K562 (cell line): ENCODE data around the gene TBCCD1. TPM values are rescaled to one million over a fixed set of nuclear protein-coding genes. Genes with fewer than 3 reads are reported as not detected.
A peak's percentile ranks its signal among the peaks of the same experiment; 100 is the strongest.

ENCODE experiments used
- CBFA2T3 ChIP-seq: fragments of 450-650 bp; IDR thresholded peaks from 2 replicates; pipeline ENCODE4 v1.6.1; 2017
- CEBPZ ChIP-seq: fragments of 150-350 bp; IDR thresholded peaks from 2 replicates; pipeline ENCODE4 v1.6.1; 2014; ENCODE audit warnings: low read depth, mild to moderate bottlenecking, low read length, borderline replicate concordance
- DLX4 ChIP-seq: fragments of 250-450 bp; sonication (Bioruptor Pico); IDR thresholded peaks from 2 replicates; pipeline ENCODE4 v1.6.1; 2021; ENCODE audit warnings: mild to moderate bottlenecking
- ETV1 ChIP-seq: fragments of 450-650 bp; conservative IDR thresholded peaks from 2 replicates; pipeline ENCODE4 v1.6.1; 2016; ENCODE audit warnings: missing genetic modification characterization, control low read depth, low read depth, missing compliant biosample characterization
- FOXK2 ChIP-seq, 2 experiments: fragments of 450-650 bp; IDR thresholded peaks in 1 of 2; conservative IDR thresholded peaks in 1 of 2; 2 replicates each; pipeline ENCODE4 v1.6.1; 2016; ENCODE audit warnings: low read depth in 2 of 2, mild to moderate bottlenecking in 1 of 2
- HNRNPUL1 ChIP-seq: fragments of 200-400 bp; formaldehyde crosslinking; IDR thresholded peaks from 2 replicates; pipeline ENCODE4 v1.6.1; 2017; ENCODE audit warnings: low read length
- LEF1 ChIP-seq: fragments of 450-650 bp; IDR thresholded peaks from 2 replicates; pipeline ENCODE4 v1.6.1; 2016; ENCODE audit warnings: mild to moderate bottlenecking
- NFXL1 ChIP-seq: fragments of 450-650 bp; formaldehyde crosslinking; IDR thresholded peaks from 2 replicates; pipeline ENCODE4 v1.4.0; 2021; ENCODE audit warnings: mild to moderate bottlenecking
- POLR3A ChIP-seq: IDR thresholded peaks from 2 replicates; pipeline ENCODE4 v1.6.1; 2011; ENCODE audit warnings: borderline replicate concordance, mild to moderate bottlenecking, moderate library complexity; ENCODE audit not compliant: insufficient read length, insufficient read depth; ENCODE audit errors: extremely low read depth
- ZNF12 ChIP-seq: sonication (generic); formaldehyde crosslinking; IDR thresholded peaks from 2 replicates; pipeline ENCODE4 v1.4.0; 2020; ENCODE audit warnings: mild to moderate bottlenecking, missing genetic modification reagents
- ZNF23 ChIP-seq: fragments of 250-450 bp; sonication (Bioruptor Pico); IDR thresholded peaks from 2 replicates; pipeline ENCODE4 v1.4.0; 2020; ENCODE audit warnings: mild to moderate bottlenecking
- polyA plus RNA-seq, 8 experiments: library from polyadenylated mRNA; depleted of rRNA in 4 of 8; stranded (reverse) in 5 of 8; unstranded in 3 of 8; fragments of >200 nt; fragmentation: Nextera tagmentation in 2 of 8; fragmentation: Illumina TruSeq in 1 of 8; extraction: Ambion mirVana in 2 of 8; extraction: Trizol in 1 of 8; gene quantifications; 2 replicates each; pipeline versions ENCODE4 v1.2.1 to v1.2.3, GENCODE V29; 2011 to 2014; ENCODE audit warnings: inconsistent platforms in 1 of 8, missing spikeins in 1 of 8
- total RNA-seq, 7 experiments: library from RNA; depleted of rRNA in 6 of 7; stranded (reverse); fragments of >200 nt in 6 of 7; fragmentation: Illumina TruSeq in 2 of 7; extraction: Trizol in 2 of 7; gene quantifications; 2 replicates each; pipeline versions ENCODE4 v1.2.1 to v1.2.3, GENCODE V29; 2011 to 2021; ENCODE audit warnings: low replicate concordance in 1 of 7
- TF ChIP-seq, protein P1 (sequence below), 2 experiments: fragments of 450-650 bp in 1 of 2; sonication (generic) in 1 of 2; formaldehyde crosslinking in 1 of 2; IDR thresholded peaks; 2 replicates each; pipeline versions ENCODE4 v1.7.1 to v1.9.0; 2016 to 2022; ENCODE audit warnings: inconsistent platforms in 1 of 2, mild to moderate bottlenecking in 1 of 2, missing genetic modification reagents in 1 of 2

Gene TBCCD1
- total and polyA plus RNA-seq, 9 of the 15 experiments (the other 6 are each of a cell fraction or from before 2014, with no cell fraction given): 17.7 to 31.1 (median 21.2) TPM

DNA sequence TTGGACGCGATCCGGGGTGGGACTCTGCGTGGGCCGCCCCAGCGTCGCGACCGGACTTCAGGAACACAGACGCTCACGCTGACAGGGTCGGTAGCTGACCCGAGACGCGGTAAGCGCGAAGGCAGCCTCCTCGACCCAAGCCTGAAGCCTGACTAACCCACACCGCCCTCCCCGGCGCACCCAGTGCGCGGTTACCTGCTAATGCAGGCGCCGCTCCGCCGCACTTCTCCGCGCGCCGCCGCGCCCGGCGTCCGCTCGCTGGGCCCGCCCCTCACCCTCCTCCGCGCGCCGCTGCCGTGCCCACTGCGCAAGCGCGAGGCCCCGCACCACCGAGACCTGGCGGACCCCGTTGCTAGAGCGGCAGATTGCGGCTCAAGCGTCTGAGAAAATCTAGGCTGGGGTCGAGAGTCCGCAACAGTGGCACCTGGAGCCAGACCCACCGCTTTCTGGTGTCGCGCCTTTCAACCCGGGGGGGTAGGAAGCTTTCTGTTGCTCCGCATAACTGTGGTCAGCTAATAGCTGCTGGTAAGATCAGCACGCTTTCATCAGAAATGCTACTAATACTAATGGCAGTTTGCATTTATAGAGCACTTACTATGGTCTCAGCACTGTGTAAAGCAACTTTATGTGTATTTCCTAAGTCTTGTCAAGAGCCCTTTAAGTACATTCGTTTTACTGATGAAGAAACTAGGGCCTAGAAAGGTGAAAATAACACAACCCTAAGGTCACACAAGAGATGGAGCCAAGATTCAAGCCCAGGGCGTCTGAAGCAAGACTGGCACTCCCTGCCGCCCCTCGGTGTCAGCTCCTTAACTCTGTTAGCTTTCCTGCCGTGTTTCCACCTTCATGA, at the start of gene TBCCD1 (continued):
- no peak for TF ChIP-seq ETV1 (tag)
- TF ChIP-seq, protein P1, sequence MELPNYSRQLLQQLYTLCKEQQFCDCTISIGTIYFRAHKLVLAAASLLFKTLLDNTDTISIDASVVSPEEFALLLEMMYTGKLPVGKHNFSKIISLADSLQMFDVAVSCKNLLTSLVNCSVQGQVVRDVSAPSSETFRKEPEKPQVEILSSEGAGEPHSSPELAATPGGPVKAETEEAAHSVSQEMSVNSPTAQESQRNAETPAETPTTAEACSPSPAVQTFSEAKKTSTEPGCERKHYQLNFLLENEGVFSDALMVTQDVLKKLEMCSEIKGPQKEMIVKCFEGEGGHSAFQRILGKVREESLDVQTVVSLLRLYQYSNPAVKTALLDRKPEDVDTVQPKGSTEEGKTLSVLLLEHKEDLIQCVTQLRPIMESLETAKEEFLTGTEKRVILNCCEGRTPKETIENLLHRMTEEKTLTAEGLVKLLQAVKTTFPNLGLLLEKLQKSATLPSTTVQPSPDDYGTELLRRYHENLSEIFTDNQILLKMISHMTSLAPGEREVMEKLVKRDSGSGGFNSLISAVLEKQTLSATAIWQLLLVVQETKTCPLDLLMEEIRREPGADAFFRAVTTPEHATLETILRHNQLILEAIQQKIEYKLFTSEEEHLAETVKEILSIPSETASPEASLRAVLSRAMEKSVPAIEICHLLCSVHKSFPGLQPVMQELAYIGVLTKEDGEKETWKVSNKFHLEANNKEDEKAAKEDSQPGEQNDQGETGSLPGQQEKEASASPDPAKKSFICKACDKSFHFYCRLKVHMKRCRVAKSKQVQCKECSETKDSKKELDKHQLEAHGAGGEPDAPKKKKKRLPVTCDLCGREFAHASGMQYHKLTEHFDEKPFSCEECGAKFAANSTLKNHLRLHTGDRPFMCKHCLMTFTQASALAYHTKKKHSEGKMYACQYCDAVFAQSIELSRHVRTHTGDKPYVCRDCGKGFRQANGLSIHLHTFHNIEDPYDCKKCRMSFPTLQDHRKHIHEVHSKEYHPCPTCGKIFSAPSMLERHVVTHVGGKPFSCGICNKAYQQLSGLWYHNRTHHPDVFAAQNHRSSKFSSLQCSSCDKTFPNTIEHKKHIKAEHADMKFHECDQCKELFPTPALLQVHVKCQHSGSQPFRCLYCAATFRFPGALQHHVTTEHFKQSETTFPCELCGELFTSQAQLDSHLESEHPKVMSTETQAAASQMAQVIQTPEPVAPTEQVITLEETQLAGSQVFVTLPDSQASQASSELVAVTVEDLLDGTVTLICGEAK (IDR thresholded peaks at IDR 0.05): peak; percentile 72
- TF ChIP-seq, protein P1 (CRISPR knock-in tag; IDR thresholded peaks at IDR 0.05): no peak
- peak; percentile 44; the same call in 1 of the 2 replicates for TF ChIP-seq ZNF12 (CRISPR knock-in tag)
- no peak for TF ChIP-seq NFXL1 (CRISPR knock-in tag)
- TF ChIP-seq ZNF23: no peak
- no peak for TF ChIP-seq DLX4 (CRISPR knock-in tag)
- no peak for TF ChIP-seq CBFA2T3
- no peak for TF ChIP-seq POLR3A
- TF ChIP-seq HNRNPUL1: no peak
- peak; percentile 8 to 43; a peak in 1 of 4 replicates for TF ChIP-seq FOXK2 (conservative IDR thresholded peaks at IDR 0.05 in 1 of 2, IDR thresholded peaks at IDR 0.05 in 1 of 2; ENCODE audit: low read depth in 2 of 2)
- TF ChIP-seq LEF1: no peak
- TF ChIP-seq CEBPZ: no peak
